ENCODE measurements around the gene STAT5A.

Gene STAT5A

GRCh38 chr17:42270596-42270995 is 17.7 kb upstream of the STAT5A start:
- TF ChIP-seq POLR2AphosphoS5 (IDR thresholded peaks at IDR 0.05; ENCODE audit: low read depth) = no peak
- Histone ChIP-seq H3K27me3 (ENCODE audit: insufficient read depth, poor library complexity, severe bottlenecking) (no peaks in the 10 kb centered on the region), H3K4me3 (replicated peaks; ENCODE audit: insufficient read depth, low read length) (no peak overlapping the region), H3K27ac (replicated peaks) (no peak overlapping the region)
- DNase-seq (ENCODE audit: low read depth in 1 of 2, low spot score in 1 of 2) = no peak

DNA sequence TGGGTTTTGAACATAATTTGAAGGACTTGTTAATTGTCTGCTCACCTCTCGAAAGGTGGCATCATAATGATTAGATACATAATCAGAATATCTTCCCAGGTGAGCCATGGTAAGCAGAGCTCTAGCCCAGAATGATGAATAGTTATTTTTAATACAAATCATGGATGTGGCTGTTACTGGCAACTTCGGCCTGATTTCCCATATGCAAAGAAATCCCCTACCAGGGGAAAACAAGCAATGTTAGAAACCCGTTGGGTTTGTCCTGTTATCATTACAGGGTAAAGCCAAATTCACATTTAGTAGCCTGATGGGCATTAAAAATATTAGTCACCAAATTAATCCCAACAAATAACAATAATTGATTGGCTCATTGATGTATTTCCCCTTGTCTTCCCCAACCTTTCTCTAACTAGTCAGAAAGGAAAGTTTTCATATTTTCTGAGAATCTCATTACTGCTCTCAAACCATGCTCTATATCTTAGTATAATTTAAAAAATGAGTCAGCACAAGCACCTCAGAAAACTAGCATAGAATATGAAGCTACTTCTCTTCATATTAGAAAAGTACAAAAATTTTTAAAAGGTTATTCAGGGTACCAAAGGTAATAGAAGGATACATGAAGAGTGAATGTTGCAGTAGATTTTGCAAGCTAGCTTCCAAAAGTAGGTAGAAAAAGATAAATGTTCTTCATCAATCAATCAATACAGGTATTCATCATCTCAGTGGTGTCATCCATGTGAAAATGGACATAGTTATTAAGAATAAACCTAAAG is 17.1 kb upstream of the STAT5A start:
- no peak for TF ChIP-seq POLR2AphosphoS5 (IDR thresholded peaks at IDR 0.05; ENCODE audit: low read depth)
- TF ChIP-seq, protein P1, sequence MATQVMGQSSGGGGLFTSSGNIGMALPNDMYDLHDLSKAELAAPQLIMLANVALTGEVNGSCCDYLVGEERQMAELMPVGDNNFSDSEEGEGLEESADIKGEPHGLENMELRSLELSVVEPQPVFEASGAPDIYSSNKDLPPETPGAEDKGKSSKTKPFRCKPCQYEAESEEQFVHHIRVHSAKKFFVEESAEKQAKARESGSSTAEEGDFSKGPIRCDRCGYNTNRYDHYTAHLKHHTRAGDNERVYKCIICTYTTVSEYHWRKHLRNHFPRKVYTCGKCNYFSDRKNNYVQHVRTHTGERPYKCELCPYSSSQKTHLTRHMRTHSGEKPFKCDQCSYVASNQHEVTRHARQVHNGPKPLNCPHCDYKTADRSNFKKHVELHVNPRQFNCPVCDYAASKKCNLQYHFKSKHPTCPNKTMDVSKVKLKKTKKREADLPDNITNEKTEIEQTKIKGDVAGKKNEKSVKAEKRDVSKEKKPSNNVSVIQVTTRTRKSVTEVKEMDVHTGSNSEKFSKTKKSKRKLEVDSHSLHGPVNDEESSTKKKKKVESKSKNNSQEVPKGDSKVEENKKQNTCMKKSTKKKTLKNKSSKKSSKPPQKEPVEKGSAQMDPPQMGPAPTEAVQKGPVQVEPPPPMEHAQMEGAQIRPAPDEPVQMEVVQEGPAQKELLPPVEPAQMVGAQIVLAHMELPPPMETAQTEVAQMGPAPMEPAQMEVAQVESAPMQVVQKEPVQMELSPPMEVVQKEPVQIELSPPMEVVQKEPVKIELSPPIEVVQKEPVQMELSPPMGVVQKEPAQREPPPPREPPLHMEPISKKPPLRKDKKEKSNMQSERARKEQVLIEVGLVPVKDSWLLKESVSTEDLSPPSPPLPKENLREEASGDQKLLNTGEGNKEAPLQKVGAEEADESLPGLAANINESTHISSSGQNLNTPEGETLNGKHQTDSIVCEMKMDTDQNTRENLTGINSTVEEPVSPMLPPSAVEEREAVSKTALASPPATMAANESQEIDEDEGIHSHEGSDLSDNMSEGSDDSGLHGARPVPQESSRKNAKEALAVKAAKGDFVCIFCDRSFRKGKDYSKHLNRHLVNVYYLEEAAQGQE (IDR thresholded peaks at IDR 0.05; ENCODE audit: insufficient replicate concordance, low read depth) = no peak
- TF ChIP-seq SPI1 (IDR thresholded peaks at IDR 0.05; ENCODE audit: borderline replicate concordance, low read depth) = no peak
- TF ChIP-seq, protein P2, sequence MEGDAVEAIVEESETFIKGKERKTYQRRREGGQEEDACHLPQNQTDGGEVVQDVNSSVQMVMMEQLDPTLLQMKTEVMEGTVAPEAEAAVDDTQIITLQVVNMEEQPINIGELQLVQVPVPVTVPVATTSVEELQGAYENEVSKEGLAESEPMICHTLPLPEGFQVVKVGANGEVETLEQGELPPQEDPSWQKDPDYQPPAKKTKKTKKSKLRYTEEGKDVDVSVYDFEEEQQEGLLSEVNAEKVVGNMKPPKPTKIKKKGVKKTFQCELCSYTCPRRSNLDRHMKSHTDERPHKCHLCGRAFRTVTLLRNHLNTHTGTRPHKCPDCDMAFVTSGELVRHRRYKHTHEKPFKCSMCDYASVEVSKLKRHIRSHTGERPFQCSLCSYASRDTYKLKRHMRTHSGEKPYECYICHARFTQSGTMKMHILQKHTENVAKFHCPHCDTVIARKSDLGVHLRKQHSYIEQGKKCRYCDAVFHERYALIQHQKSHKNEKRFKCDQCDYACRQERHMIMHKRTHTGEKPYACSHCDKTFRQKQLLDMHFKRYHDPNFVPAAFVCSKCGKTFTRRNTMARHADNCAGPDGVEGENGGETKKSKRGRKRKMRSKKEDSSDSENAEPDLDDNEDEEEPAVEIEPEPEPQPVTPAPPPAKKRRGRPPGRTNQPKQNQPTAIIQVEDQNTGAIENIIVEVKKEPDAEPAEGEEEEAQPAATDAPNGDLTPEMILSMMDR (IDR thresholded peaks at IDR 0.05; ENCODE audit: insufficient read depth, low read length) = no peak
- no peak for TF ChIP-seq GABPA (IDR thresholded peaks at IDR 0.05; ENCODE audit: low read depth)
- H3K27ac ChIP-seq (replicated peaks) = no peak overlapping the region
- H3K4me3 ChIP-seq (replicated peaks; ENCODE audit: insufficient read depth, low read length) = no peak overlapping the region
- H3K27me3 ChIP-seq (ENCODE audit: insufficient read depth, poor library complexity, severe bottlenecking) = no peaks in the 10 kb centered on the region
- DNase-seq (ENCODE audit: low read depth in 1 of 2, low spot score in 1 of 2) = no peak

DNA sequence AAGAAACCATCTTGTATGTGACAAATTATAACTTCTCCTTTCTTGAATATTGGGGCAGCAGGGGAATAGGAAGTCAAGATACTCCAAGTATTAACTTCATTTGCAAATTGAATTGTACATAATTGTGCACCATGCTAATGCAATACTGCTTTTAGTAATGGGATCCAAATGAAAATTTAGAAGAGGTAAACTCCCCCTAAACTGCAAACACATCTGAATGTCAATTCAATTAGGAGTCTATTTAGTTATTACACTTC is 16.6 kb upstream of the STAT5A start:
- Histone ChIP-seq H3K27ac (replicated peaks) (peak overlapping the region; percentile 23), H3K27me3 (ENCODE audit: insufficient read depth, poor library complexity, severe bottlenecking) (no peaks in the 10 kb centered on the region), H3K4me3 (replicated peaks; ENCODE audit: insufficient read depth, low read length) (no peak overlapping the region)
- no peak for TF ChIP-seq GABPA (IDR thresholded peaks at IDR 0.05; ENCODE audit: low read depth)
- no peak for TF ChIP-seq POLR2AphosphoS5 (IDR thresholded peaks at IDR 0.05; ENCODE audit: low read depth)
- 0 out of 2 replicates have a peak, but pooled peaks have one; percentile 20 for TF ChIP-seq SPI1 (IDR thresholded peaks at IDR 0.05; ENCODE audit: borderline replicate concordance, low read depth)
- TF ChIP-seq, protein P2 (IDR thresholded peaks at IDR 0.05; ENCODE audit: insufficient read depth, low read length) = no peak
- no peak for DNase-seq (ENCODE audit: low read depth in 1 of 2, low spot score in 1 of 2)

GRCh38 chr17:42272162-42272907 is 16.0 kb upstream of the STAT5A start:
- H3K4me3 ChIP-seq (replicated peaks; ENCODE audit: insufficient read depth, low read length) = no peak overlapping the region
- no peak for DNase-seq (ENCODE audit: low read depth in 1 of 2, low spot score in 1 of 2)
- TF ChIP-seq GABPA (IDR thresholded peaks at IDR 0.05; ENCODE audit: low read depth) = no peak
- TF ChIP-seq, protein P1 (IDR thresholded peaks at IDR 0.05; ENCODE audit: insufficient replicate concordance, low read depth) = no peak
- no peak for TF ChIP-seq SPI1 (IDR thresholded peaks at IDR 0.05; ENCODE audit: borderline replicate concordance, low read depth)
- no peak for TF ChIP-seq POLR2AphosphoS5 (IDR thresholded peaks at IDR 0.05; ENCODE audit: low read depth)
- no peaks in the 10 kb centered on the region for H3K27me3 ChIP-seq (ENCODE audit: insufficient read depth, poor library complexity, severe bottlenecking)
- peak overlapping the region; percentile 23 for H3K27ac ChIP-seq (replicated peaks)
